ENCODE data around the gene INTS11.

DNA sequence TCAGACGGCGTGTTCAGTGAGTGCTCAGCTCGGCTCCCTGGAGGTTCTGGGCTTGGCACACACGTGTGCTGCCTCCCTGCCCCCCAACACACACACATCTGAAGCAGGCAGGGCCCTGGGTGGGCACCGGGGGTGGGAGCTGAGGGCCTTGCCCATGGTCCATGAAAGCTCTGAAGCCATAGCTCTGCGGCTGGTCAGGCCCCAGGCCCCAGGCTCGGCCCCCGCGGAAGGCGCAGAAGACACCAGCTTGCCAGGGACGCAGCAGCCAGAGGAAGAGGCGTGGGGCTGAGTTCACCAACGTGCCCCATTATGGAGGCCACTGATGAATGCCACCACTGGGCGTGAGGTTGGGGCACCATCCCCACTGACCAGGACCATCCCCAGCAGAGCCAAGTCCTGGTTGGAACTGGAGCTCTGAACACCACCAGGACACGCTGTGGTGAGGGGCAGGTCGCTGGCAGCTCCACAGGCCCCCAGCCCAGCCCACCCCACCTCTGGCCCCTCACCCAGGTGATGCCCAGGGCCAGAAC is 46.4 kb upstream of the INTS11 start:
- TF ChIP-seq, protein P1, sequence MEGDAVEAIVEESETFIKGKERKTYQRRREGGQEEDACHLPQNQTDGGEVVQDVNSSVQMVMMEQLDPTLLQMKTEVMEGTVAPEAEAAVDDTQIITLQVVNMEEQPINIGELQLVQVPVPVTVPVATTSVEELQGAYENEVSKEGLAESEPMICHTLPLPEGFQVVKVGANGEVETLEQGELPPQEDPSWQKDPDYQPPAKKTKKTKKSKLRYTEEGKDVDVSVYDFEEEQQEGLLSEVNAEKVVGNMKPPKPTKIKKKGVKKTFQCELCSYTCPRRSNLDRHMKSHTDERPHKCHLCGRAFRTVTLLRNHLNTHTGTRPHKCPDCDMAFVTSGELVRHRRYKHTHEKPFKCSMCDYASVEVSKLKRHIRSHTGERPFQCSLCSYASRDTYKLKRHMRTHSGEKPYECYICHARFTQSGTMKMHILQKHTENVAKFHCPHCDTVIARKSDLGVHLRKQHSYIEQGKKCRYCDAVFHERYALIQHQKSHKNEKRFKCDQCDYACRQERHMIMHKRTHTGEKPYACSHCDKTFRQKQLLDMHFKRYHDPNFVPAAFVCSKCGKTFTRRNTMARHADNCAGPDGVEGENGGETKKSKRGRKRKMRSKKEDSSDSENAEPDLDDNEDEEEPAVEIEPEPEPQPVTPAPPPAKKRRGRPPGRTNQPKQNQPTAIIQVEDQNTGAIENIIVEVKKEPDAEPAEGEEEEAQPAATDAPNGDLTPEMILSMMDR (conservative IDR thresholded peaks at IDR 0.05; ENCODE audit: low read depth, low read length), result no peak
- no peak for TF ChIP-seq EZH2 (IDR thresholded peaks at IDR 0.05; ENCODE audit: low read length, unreplicated experiment)
- no peak for TF ChIP-seq EZH2phosphoT487 (IDR thresholded peaks at IDR 0.05; ENCODE audit: borderline replicate concordance, low read length)

Data from PC-3 (cell line).